ENCODE data around the gene FBXO38. TPM values are rescaled to one million over a fixed set of nuclear protein-coding genes. Genes with fewer than 3 reads are reported as not detected.
A peak's percentile ranks its signal among the peaks of the same experiment; 100 is the strongest.

Gene FBXO38
- polyA plus RNA-seq, 1 donor, result 54.6 TPM

GRCh38 chr5:148381906-148382305 lies 1.9 kb upstream of the FBXO38 start:
- DNase-seq, result no peak

- peak; percentile 24 for DNase-seq
Measured at GRCh38 chr5:148382961-148383360, 797 bp upstream of the FBXO38 start.

- DNase-seq, result no peak
Measured at GRCh38 chr5:148384380-148384737, 601 bp downstream of the FBXO38 start.

- no peak for DNase-seq
Measured at GRCh38 chr5:148385094-148385493, 1.3 kb downstream of the FBXO38 start.

- no peak for DNase-seq
Measured at GRCh38 chr5:148386041-148386440, 2.3 kb downstream of the FBXO38 start.

GRCh38 chr5:148387325-148387724 lies 3.6 kb downstream of the FBXO38 start:
- no peak for DNase-seq

- DNase-seq, result no peak
Measured at GRCh38 chr5:148388696-148389095, 4.9 kb downstream of the FBXO38 start.

- DNase-seq, result no peak
Measured at GRCh38 chr5:148390914-148391313, 7.2 kb downstream of the FBXO38 start.

- DNase-seq, result no peak
Measured at GRCh38 chr5:148391422-148391821, 7.7 kb downstream of the FBXO38 start.

- no peak for DNase-seq
Measured at GRCh38 chr5:148393390-148393741, 9.6 kb downstream of the FBXO38 start.

- DNase-seq, result no peak
Measured at GRCh38 chr5:148394587-148395019, 10.8 kb downstream of the FBXO38 start.

- no peak for DNase-seq
Measured at GRCh38 chr5:148395031-148395430, 11.3 kb downstream of the FBXO38 start.

GRCh38 chr5:148397968-148398595 lies 14.3 kb downstream of the FBXO38 start:
- DNase-seq, result no peak

GRCh38 chr5:148398698-148399121 lies 15.0 kb downstream of the FBXO38 start:
- DNase-seq, result no peak

- DNase-seq, result no peak
Measured at GRCh38 chr5:148401604-148402003, 17.8 kb downstream of the FBXO38 start.

- no peak for DNase-seq
Measured at GRCh38 chr5:148403344-148403743, 19.6 kb downstream of the FBXO38 start.

GRCh38 chr5:148406406-148406805 lies 22.6 kb downstream of the FBXO38 start:
- no peak for DNase-seq

GRCh38 chr5:148408092-148408491 lies 24.3 kb downstream of the FBXO38 start:
- DNase-seq, result no peak

- no peak for DNase-seq
Measured at GRCh38 chr5:148412124-148412523, 28.4 kb downstream of the FBXO38 start.

GRCh38 chr5:148414833-148415232 lies 31.1 kb downstream of the FBXO38 start:
- DNase-seq, result no peak

- DNase-seq, result no peak
Measured at GRCh38 chr5:148416416-148416815, 32.7 kb downstream of the FBXO38 start.

GRCh38 chr5:148416921-148417320 lies 33.2 kb downstream of the FBXO38 start:
- DNase-seq, result no peak

- no peak for DNase-seq
Measured at GRCh38 chr5:148418511-148418910, 34.8 kb downstream of the FBXO38 start.

- no peak for DNase-seq
Measured at GRCh38 chr5:148421661-148422060, 37.9 kb downstream of the FBXO38 start.

GRCh38 chr5:148425808-148426207 lies 42.0 kb downstream of the FBXO38 start:
- no peak for DNase-seq

All from left kidney (tissue), 2 donors.